PC-3 (cell line): ENCODE data around the gene NAA10. TPM values are rescaled to one million over a fixed set of nuclear protein-coding genes. Genes with fewer than 3 reads are reported as not detected.
A peak's percentile ranks its signal among the peaks of the same experiment; 100 is the strongest.

Source experiments
- ATAC-seq: fragments of 200-7000 bp; cut with Tn5 transposase; 2 replicates; pipeline ENCODE4 v1.9.1; 2020; ENCODE audit warnings: mild to moderate bottlenecking, moderate library complexity
- BruUV-seq: library from RNA; stranded (reverse); fragments of 400-500 nt; replicated peaks from 2 replicates; lab custom pipeline; 2021; lab: Mats Ljungman, UMichigan
- CTCF ChIA-PET: fragments of 300-600 bp; sonication (Branson Sonifier 250); formaldehyde crosslinking; loops from one replicate; lab custom pipeline; 2022; ENCODE audit warnings: antibody characterized with exemption; lab: Charles Lee
- POLR2A ChIA-PET: fragments of 300-600 bp; sonication (Branson Sonifier 250); formaldehyde crosslinking; loops from one replicate; lab custom pipeline; 2022; ENCODE audit warnings: antibody characterized with exemption; ENCODE audit not compliant: unreplicated experiment; lab: Charles Lee
- DNase-seq: peaks from one replicate; pipeline ENCODE4 v3.0.0-alpha.2; 2015
- H2AFZ ChIP-seq: fragments of 300-600 bp; sonication (generic); 2 replicates; pipeline ENCODE4 v1.6.0; 2016; ENCODE audit warnings: antibody characterized with exemption, low read length
- H3F3A ChIP-seq: fragments of 300-600 bp; sonication (generic); one replicate; pipeline ENCODE4 v1.6.0; 2017; ENCODE audit warnings: antibody characterized with exemption, low read length, control low read depth, mild to moderate bottlenecking; ENCODE audit not compliant: unreplicated experiment
- H3K27ac ChIP-seq: fragments of 300-600 bp; sonication (generic); 2 replicates; pipeline ENCODE4 v1.5.1; 2016; ENCODE audit warnings: mild to moderate bottlenecking, low read length
- H3K27me3 ChIP-seq: fragments of 300-600 bp; sonication (generic); 2 replicates; pipeline ENCODE4 v1.6.1; 2016; ENCODE audit warnings: low read length, mixed read lengths
- H3K36me3 ChIP-seq: fragments of 300-600 bp; sonication (generic); 2 replicates; pipeline ENCODE4 v1.6.1; 2016; ENCODE audit warnings: low read depth, mixed run types, low read length, mixed read lengths
- H3K4me1 ChIP-seq: fragments of 300-600 bp; sonication (generic); 2 replicates; pipeline ENCODE4 v1.5.1; 2016; ENCODE audit warnings: low read length; ENCODE audit not compliant: insufficient read depth
- H3K4me2 ChIP-seq: fragments of 300-600 bp; sonication (generic); 2 replicates; pipeline ENCODE4 v1.6.0; 2016; ENCODE audit warnings: low read length
- H3K4me3 ChIP-seq: fragments of 300-600 bp; sonication (generic); 2 replicates; pipeline ENCODE4 v1.5.1; 2016; ENCODE audit warnings: mild to moderate bottlenecking, low read length, mixed read lengths
- H3K79me2 ChIP-seq: fragments of 300-600 bp; sonication (generic); 2 replicates; pipeline ENCODE4 v1.6.1; 2017; ENCODE audit warnings: low read length, mixed read lengths
- H3K9ac ChIP-seq: fragments of 300-600 bp; sonication (generic); 2 replicates; pipeline ENCODE4 v1.6.0; 2016; ENCODE audit warnings: mild to moderate bottlenecking, low read length
- H3K9me2 ChIP-seq: fragments of 300-600 bp; sonication (generic); replicated peaks from 2 replicates; pipeline ENCODE4 v1.6.1; 2016; ENCODE audit warnings: mixed run types, low read length, mixed read lengths
- H3K9me3 ChIP-seq: fragments of 300-600 bp; sonication (generic); 2 replicates; pipeline ENCODE4 v1.6.1; 2016; ENCODE audit warnings: low read length, mixed read lengths
- H4K20me1 ChIP-seq: fragments of 300-600 bp; sonication (generic); 2 replicates; pipeline ENCODE4 v1.6.1; 2016; ENCODE audit warnings: low read length, mixed read lengths
- CTCF ChIP-seq: fragments of 300-600 bp; sonication (generic); conservative IDR thresholded peaks from 2 replicates; pipeline ENCODE4 v1.5.1; 2017; ENCODE audit warnings: antibody characterized with exemption, low read depth, mild to moderate bottlenecking, low read length
- EZH2 ChIP-seq: fragments of 300-600 bp; sonication (generic); IDR thresholded peaks from one replicate; pipeline ENCODE4 v1.6.1; 2017; ENCODE audit warnings: antibody characterized with exemption, mild to moderate bottlenecking, low read length; ENCODE audit not compliant: unreplicated experiment
- EZH2phosphoT487 ChIP-seq: fragments of 300-600 bp; sonication (generic); IDR thresholded peaks from 2 replicates; pipeline ENCODE4 v1.6.1; 2018; ENCODE audit warnings: mild to moderate bottlenecking, antibody characterized with exemption, low read length, borderline replicate concordance
- intact Hi-C: fragments of 100-400 bp; cut with micrococcal nuclease; formaldehyde crosslinking; loops from 2 replicates; pipeline ENCODE4 v1.9.0; 2023
- total RNA-seq: library from RNA; depleted of rRNA; stranded (reverse); fragments of >200 nt; gene quantifications from 2 replicates; pipeline ENCODE4 v1.2.3, GENCODE V29; 2014

The NAA10 gene
- total RNA-seq, 1 experiment from 2014 or later = 172 TPM

GRCh38 chrX:153970357-153971123, 35.7 kb upstream of the NAA10 start:
- Histone ChIP-seq H3K4me2 (peak overlapping the region; percentile 93), H2AFZ (peak overlapping the region; percentile 35), H3K9ac (peak overlapping the region; percentile 100), H3K36me3 (no peaks in the 10 kb centered on the region; the same call in 1 of the 2 replicates), H4K20me1 (peaks cover 35% of the 10 kb centered on the region), H3K4me3 (peak overlapping the region; percentile 99), H3K79me2 (peaks cover 78% of the 10 kb centered on the region), H3K9me2 (no peaks in the 10 kb centered on the region), H3K9me3 (no peaks in the 10 kb centered on the region), H3K4me1 (peaks cover 29% of the 10 kb centered on the region), H3K27me3 (no peaks in the 10 kb centered on the region), H3F3A (peaks cover 6% of the 10 kb centered on the region), H3K27ac (peak overlapping the region; percentile 100)
- intact Hi-C loops = loop anchor here (2.0 to 10.0 kb wide), 2 partner anchors 42 to 404 kb away; partner anchors contain the start of genes EMD and FLNA
- ATAC-seq (peak; percentile 3), DNase-seq (peak; percentile 39)
- TF ChIP-seq EZH2 (no peak), EZH2phosphoT487 (no peak), CTCF (no peak)
- ChIA-PET CTCF (no interaction called here), POLR2A (interaction anchor here (0.5 kb wide), 1 partner anchor 148 kb away, joined by 6 read pairs; no protein-coding TSS in a partner anchor)
- BruUV-seq = TSS peak; percentile 37

GRCh38 chrX:153969904-153970356, 35.1 kb upstream of the NAA10 start:
- H3K27me3 ChIP-seq = no peaks in the 10 kb centered on the region
- H3K4me3 ChIP-seq = peak overlapping the region; percentile 99
- peaks cover 83% of the 10 kb centered on the region for H3K79me2 ChIP-seq
- intact Hi-C loops = loop anchor here (2.0 to 10.0 kb wide), 2 partner anchors 41 to 405 kb away; partner anchors contain the start of genes EMD and FLNA
- no peaks in the 10 kb centered on the region for H3K9me2 ChIP-seq
- H2AFZ ChIP-seq = no peak overlapping the region
- peaks cover 38% of the 10 kb centered on the region for H4K20me1 ChIP-seq
- H3K9me3 ChIP-seq = no peaks in the 10 kb centered on the region
- peak overlapping the region; percentile 87 for H3K4me2 ChIP-seq
- no peaks in the 10 kb centered on the region; the same call in 1 of the 2 replicates for H3K36me3 ChIP-seq
- ATAC-seq = no peak
- no TSS peak for BruUV-seq
- TF ChIP-seq EZH2 = no peak
- no peak for TF ChIP-seq CTCF
- TF ChIP-seq EZH2phosphoT487 = no peak
- H3K27ac ChIP-seq = no peak overlapping the region
- ChIA-PET POLR2A (no interaction called here), CTCF (no interaction called here)
- H3K4me1 ChIP-seq = peaks cover 29% of the 10 kb centered on the region
- peaks cover 6% of the 10 kb centered on the region for H3F3A ChIP-seq
- DNase-seq = peak; percentile 10
- peak overlapping the region; percentile 74 for H3K9ac ChIP-seq
